A549 (cell line): ENCODE measurements around the gene TINAG. TPM values are rescaled to one million over a fixed set of nuclear protein-coding genes. Genes with fewer than 3 reads are reported as not detected.

ENCODE experiments used
- polyA plus RNA-seq, 4 experiments: library from polyadenylated mRNA; depleted of rRNA in 3 of 4; stranded (reverse); fragments of >200 nt; fragmentation: RNase III in 1 of 4; extraction: RNeasy Plus Mini Kit Qiagen cat#74134 plus additional on column Dnase treatment in 1 of 4; gene quantifications; 2 replicates in 3 of 4; 3 replicates in 1 of 4; pipeline ENCODE4 v1.2.3, GENCODE V29; 2011 to 2017

The TINAG gene
- polyA plus RNA-seq, 2 of the 4 experiments (the other 2 are of a cell fraction) = 0.04 to 0.48 TPM

Other genes starting within 250 kb of the TINAG start
- 0.08 TPM in 1 of 2 replicates, not detected in the other for gene MLIP, start 197.0 kb upstream of the TINAG start, polyA plus RNA-seq (2011; rRNA removed)
- not detected in 3 replicates for gene MLIP, start 197.0 kb upstream of the TINAG start, polyA plus RNA-seq (2017; fragmentation: RNase III; extraction: RNeasy Plus Mini Kit Qiagen cat#74134 plus additional on column Dnase treatment)